K562 (cell line): ENCODE results near the gene MAP2K6.

Experiments used
- IRF1 ChIP-seq: sonication (generic); formaldehyde crosslinking; IDR thresholded peaks from 2 replicates; pipeline ENCODE4 v1.8.0; 2022; ENCODE audit warnings: missing genetic modification reagents, mild to moderate bottlenecking, borderline replicate concordance
- MEIS2 ChIP-seq: fragments of 450-650 bp; IDR thresholded peaks from 2 replicates; pipeline ENCODE4 v1.6.1; 2014; ENCODE audit warnings: mild to moderate bottlenecking; ENCODE audit not compliant: partially characterized antibody

DNA sequence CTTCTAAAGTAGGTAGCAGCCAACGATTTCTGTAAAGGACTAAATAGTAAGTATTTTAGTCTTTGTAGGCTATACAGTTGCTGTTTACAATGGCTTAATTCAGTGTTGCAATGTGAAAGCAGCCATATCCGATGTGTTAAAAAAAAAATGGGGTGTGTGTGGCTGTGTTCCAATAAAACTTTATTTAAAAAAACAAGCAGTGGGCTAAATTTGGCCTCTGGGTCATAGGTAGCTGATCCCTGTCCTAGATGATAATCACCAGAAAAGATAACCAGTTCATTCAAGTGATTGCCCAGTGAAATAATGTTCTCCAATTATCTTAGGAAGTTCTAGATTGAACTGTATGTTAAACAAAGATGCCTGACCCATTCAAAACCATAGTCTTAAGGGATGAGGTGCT lies 124.3 kb downstream of the MAP2K6 start:
- TF ChIP-seq MEIS2, result no peak
- no peak for TF ChIP-seq IRF1 (CRISPR knock-in tag)
